Type B pancreatic cell (in vitro differentiated cells): ENCODE data around the gene GAREM2. TPM values are rescaled to one million over a fixed set of nuclear protein-coding genes. Genes with fewer than 3 reads are reported as not detected.

Experiments
- DNase-seq: peaks from one replicate; pipeline ENCODE4 v3.0.0; 2021; ENCODE audit warnings: mixed read lengths; ENCODE audit not compliant: unreplicated experiment; ENCODE audit errors: extremely low spot score
- H3K27ac Mint-ChIP-seq: 2 replicates; pipeline ENCODE4 v1.8.0; 2021; ENCODE audit warnings: mild to moderate bottlenecking, mixed read lengths
- H3K27me3 Mint-ChIP-seq: 2 replicates; pipeline ENCODE4 v1.8.0; 2021; ENCODE audit warnings: mixed read lengths
- H3K36me3 Mint-ChIP-seq: 2 replicates; pipeline ENCODE4 v1.8.0; 2021; ENCODE audit warnings: mixed read lengths
- H3K4me1 Mint-ChIP-seq: one replicate; pipeline ENCODE4 v1.8.0; 2021; ENCODE audit warnings: mixed read lengths; ENCODE audit not compliant: unreplicated experiment
- H3K4me3 Mint-ChIP-seq: 2 replicates; pipeline ENCODE4 v1.8.0; 2021; ENCODE audit warnings: mild to moderate bottlenecking, mixed read lengths
- H3K9me3 Mint-ChIP-seq: 2 replicates; pipeline ENCODE4 v1.8.0; 2021; ENCODE audit warnings: mixed read lengths
- CTCF ChIP-seq: fragments of 200-600 bp; sonication (generic); conservative IDR thresholded peaks from 2 replicates; pipeline ENCODE4 v1.5.0; 2021; ENCODE audit warnings: antibody characterized with exemption, mild to moderate bottlenecking
- total RNA-seq: library from RNA; stranded (reverse); gene quantifications from 2 replicates; pipeline ENCODE4 v1.2.1, GENCODE V29; 2021; ENCODE audit warnings: low replicate concordance

Gene GAREM2
- total RNA-seq, 1 donor from 2014 or later = 16.9 TPM

GRCh38 chr2:26148501-26148900 is 24.4 kb upstream of the GAREM2 start:
- Mint-ChIP-seq H3K4me1 (peaks cover 5% of the 10 kb centered on the region), H3K36me3 (no peaks in the 10 kb centered on the region), H3K4me3 (no peak overlapping the region), H3K9me3 (no peaks in the 10 kb centered on the region), H3K27me3 (peaks cover 16% of the 10 kb centered on the region), H3K27ac (no peak overlapping the region)
- TF ChIP-seq CTCF = no peak
- no peak for DNase-seq

GRCh38 chr2:26150243-26150642 is 22.6 kb upstream of the GAREM2 start:
- no peak for TF ChIP-seq CTCF
- Mint-ChIP-seq H3K36me3 (no peaks in the 10 kb centered on the region), H3K4me1 (peaks cover under 1% of the 10 kb centered on the region), H3K27ac (no peak overlapping the region), H3K27me3 (peaks cover 18% of the 10 kb centered on the region), H3K9me3 (no peaks in the 10 kb centered on the region), H3K4me3 (no peak overlapping the region)
- no peak for DNase-seq

GRCh38 chr2:26157580-26157979 is 15.3 kb upstream of the GAREM2 start:
- Mint-ChIP-seq H3K27ac (no peak overlapping the region), H3K4me3 (no peak overlapping the region), H3K36me3 (no peaks in the 10 kb centered on the region), H3K27me3 (peaks cover 11% of the 10 kb centered on the region), H3K9me3 (no peaks in the 10 kb centered on the region), H3K4me1 (no peaks in the 10 kb centered on the region)
- DNase-seq = no peak
- no peak for TF ChIP-seq CTCF

GRCh38 chr2:26161926-26162325 is 11.0 kb upstream of the GAREM2 start:
- H3K36me3 Mint-ChIP-seq = no peaks in the 10 kb centered on the region
- H3K9me3 Mint-ChIP-seq = no peaks in the 10 kb centered on the region
- no peaks in the 10 kb centered on the region for H3K4me1 Mint-ChIP-seq
- H3K27ac Mint-ChIP-seq = no peak overlapping the region
- H3K4me3 Mint-ChIP-seq = no peak overlapping the region
- DNase-seq = no peak
- TF ChIP-seq CTCF = no peak
- H3K27me3 Mint-ChIP-seq = peaks cover 6% of the 10 kb centered on the region

GRCh38 chr2:26162963-26163362 is 9.9 kb upstream of the GAREM2 start:
- Mint-ChIP-seq H3K9me3 (no peaks in the 10 kb centered on the region), H3K36me3 (no peaks in the 10 kb centered on the region), H3K27ac (no peak overlapping the region), H3K27me3 (peaks cover 3% of the 10 kb centered on the region), H3K4me1 (no peaks in the 10 kb centered on the region), H3K4me3 (no peak overlapping the region)
- no peak for DNase-seq
- no peak for TF ChIP-seq CTCF

GRCh38 chr2:26164231-26164630 is 8.7 kb upstream of the GAREM2 start:
- Mint-ChIP-seq H3K36me3 (no peaks in the 10 kb centered on the region), H3K27me3 (peaks cover 3% of the 10 kb centered on the region), H3K9me3 (no peaks in the 10 kb centered on the region), H3K27ac (no peak overlapping the region), H3K4me3 (no peak overlapping the region), H3K4me1 (peaks cover under 1% of the 10 kb centered on the region)
- DNase-seq = no peak
- no peak for TF ChIP-seq CTCF
